ENCODE measurements around the gene SAFB2.

The SAFB2 gene

DNA sequence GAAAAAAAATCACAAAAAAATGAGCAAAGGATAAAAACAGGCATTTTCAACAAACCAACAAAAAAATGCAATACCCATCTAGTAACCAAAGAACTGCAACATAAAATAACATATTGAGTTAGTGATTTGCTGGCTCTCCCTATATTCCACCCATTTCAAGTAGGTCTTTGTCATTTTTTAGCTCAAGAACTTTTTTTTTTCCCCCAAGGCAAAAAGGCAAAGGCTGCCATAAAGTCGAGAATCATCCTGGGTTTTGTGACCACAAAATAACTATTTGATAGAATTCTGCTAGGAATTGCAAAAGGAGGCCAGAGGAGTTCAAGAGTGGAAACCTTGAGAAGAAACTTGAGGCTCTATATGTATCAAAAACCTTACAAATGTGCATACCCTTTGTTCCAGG is 5.5 kb downstream of the SAFB2 start:
- ChIA-PET CTCF (interaction anchor here (0.5 kb wide), 1 partner anchor 94 kb away, joined by 4 read pairs; no protein-coding TSS in a partner anchor), POLR2A (no interaction called here)
- H3K27ac ChIP-seq (ENCODE audit: extremely low read depth, low read depth, low read length) = no peak overlapping the region
- H3K4me1 ChIP-seq (ENCODE audit: control insufficient read depth, insufficient read depth, low read length) = peaks cover 6% of the 10 kb centered on the region
- TF ChIP-seq, protein P1, sequence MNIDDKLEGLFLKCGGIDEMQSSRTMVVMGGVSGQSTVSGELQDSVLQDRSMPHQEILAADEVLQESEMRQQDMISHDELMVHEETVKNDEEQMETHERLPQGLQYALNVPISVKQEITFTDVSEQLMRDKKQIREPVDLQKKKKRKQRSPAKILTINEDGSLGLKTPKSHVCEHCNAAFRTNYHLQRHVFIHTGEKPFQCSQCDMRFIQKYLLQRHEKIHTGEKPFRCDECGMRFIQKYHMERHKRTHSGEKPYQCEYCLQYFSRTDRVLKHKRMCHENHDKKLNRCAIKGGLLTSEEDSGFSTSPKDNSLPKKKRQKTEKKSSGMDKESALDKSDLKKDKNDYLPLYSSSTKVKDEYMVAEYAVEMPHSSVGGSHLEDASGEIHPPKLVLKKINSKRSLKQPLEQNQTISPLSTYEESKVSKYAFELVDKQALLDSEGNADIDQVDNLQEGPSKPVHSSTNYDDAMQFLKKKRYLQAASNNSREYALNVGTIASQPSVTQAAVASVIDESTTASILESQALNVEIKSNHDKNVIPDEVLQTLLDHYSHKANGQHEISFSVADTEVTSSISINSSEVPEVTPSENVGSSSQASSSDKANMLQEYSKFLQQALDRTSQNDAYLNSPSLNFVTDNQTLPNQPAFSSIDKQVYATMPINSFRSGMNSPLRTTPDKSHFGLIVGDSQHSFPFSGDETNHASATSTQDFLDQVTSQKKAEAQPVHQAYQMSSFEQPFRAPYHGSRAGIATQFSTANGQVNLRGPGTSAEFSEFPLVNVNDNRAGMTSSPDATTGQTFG (tag by site-specific recombination; IDR thresholded peaks at IDR 0.05; ENCODE audit: borderline replicate concordance) = no peak
- no peak for TF ChIP-seq HOXD13 (CRISPR knock-in tag; IDR thresholded peaks at IDR 0.05; ENCODE audit: borderline replicate concordance)
- TF ChIP-seq, protein P2, sequence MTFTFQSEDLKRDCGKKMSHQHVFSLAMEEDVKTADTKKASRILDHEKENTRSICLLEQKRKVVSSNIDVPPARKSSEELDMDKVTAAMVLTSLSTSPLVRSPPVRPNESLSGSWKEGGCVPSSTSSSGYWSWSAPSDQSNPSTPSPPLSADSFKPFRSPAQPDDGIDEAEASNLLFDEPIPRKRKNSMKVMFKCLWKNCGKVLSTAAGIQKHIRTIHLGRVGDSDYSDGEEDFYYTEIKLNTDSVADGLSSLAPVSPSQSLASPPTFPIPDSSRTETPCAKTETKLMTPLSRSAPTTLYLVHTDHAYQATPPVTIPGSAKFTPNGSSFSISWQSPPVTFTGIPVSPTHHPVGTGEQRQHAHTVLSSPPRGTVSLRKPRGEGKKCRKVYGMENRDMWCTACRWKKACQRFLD (tag by site-specific recombination; IDR thresholded peaks at IDR 0.05) = no peak
- TF ChIP-seq ZSCAN23 (tag by site-specific recombination; IDR thresholded peaks at IDR 0.05) = no peak
- TF ChIP-seq, protein P3, sequence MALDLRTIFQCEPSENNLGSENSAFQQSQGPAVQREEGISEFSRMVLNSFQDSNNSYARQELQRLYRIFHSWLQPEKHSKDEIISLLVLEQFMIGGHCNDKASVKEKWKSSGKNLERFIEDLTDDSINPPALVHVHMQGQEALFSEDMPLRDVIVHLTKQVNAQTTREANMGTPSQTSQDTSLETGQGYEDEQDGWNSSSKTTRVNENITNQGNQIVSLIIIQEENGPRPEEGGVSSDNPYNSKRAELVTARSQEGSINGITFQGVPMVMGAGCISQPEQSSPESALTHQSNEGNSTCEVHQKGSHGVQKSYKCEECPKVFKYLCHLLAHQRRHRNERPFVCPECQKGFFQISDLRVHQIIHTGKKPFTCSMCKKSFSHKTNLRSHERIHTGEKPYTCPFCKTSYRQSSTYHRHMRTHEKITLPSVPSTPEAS (tag by site-specific recombination; IDR thresholded peaks at IDR 0.05) = no peak
- no peak for TF ChIP-seq YY2 (tag by site-specific recombination; IDR thresholded peaks at IDR 0.05)
- H3K4me3 ChIP-seq (ENCODE audit: low read depth, low read length) = no peak overlapping the region
- no peaks in the 10 kb centered on the region for H3K9me3 ChIP-seq (ENCODE audit: control insufficient read depth, insufficient read depth, low read depth, low read length)
- H3K36me3 ChIP-seq (ENCODE audit: control insufficient read depth in 2 of 2, insufficient read depth in 1 of 2, low read length in 2 of 2) = peaks cover 56 to 93% of the 10 kb centered on the region in 2 experiments

DNA sequence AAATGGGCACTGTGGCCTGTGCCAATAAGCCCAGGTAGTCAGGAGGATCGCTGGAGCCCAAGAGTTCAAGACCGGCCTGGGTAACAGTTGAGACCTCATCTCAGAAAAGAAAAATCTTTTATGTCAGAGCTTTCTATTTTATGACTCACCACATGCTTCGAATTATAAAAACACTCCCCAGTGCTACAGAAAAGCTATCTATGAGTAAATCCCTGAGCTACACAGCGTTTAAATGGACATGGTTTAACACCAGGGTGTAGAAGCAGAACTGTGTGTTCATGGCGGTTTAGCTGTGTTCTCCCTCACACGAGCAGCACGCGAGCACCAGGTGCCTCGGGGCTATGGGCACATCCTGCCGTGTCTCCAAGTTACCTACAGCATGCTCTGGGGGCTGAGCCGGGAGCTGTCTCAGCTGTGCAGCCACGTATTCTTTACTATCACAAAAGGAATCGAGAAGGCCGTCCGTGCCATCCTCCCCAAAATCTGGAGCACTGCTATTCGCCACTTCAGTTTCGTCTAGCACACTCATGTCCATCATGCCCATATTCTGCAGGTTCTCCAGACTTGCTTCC is 6.7 kb downstream of the SAFB2 start:
- peaks cover 3% of the 10 kb centered on the region; the same call in 1 of the 2 replicates for H3K4me1 ChIP-seq (ENCODE audit: control insufficient read depth, insufficient read depth, low read length)
- H3K27ac ChIP-seq (ENCODE audit: extremely low read depth, low read depth, low read length) = no peak overlapping the region
- TF ChIP-seq ZNF623 (tag by site-specific recombination; IDR thresholded peaks at IDR 0.05) = no peak
- TF ChIP-seq ZNF510 (tag by site-specific recombination; IDR thresholded peaks at IDR 0.05; ENCODE audit: insufficient replicate concordance) = no peak
- H3K9me3 ChIP-seq (ENCODE audit: control insufficient read depth, insufficient read depth, low read depth, low read length) = no peaks in the 10 kb centered on the region
- H3K4me3 ChIP-seq (ENCODE audit: low read depth, low read length) = no peak overlapping the region
- peaks cover 57 to 93% of the 10 kb centered on the region in 2 experiments for H3K36me3 ChIP-seq (ENCODE audit: control insufficient read depth in 2 of 2, insufficient read depth in 1 of 2, low read length in 2 of 2)
- POLR2A ChIA-PET = no interaction called here
- CTCF ChIA-PET = interaction anchor here (1.2 kb wide), 1 partner anchor 74 kb away, joined by 3 read pairs; the partner anchor contains the start of gene RPL36

DNA sequence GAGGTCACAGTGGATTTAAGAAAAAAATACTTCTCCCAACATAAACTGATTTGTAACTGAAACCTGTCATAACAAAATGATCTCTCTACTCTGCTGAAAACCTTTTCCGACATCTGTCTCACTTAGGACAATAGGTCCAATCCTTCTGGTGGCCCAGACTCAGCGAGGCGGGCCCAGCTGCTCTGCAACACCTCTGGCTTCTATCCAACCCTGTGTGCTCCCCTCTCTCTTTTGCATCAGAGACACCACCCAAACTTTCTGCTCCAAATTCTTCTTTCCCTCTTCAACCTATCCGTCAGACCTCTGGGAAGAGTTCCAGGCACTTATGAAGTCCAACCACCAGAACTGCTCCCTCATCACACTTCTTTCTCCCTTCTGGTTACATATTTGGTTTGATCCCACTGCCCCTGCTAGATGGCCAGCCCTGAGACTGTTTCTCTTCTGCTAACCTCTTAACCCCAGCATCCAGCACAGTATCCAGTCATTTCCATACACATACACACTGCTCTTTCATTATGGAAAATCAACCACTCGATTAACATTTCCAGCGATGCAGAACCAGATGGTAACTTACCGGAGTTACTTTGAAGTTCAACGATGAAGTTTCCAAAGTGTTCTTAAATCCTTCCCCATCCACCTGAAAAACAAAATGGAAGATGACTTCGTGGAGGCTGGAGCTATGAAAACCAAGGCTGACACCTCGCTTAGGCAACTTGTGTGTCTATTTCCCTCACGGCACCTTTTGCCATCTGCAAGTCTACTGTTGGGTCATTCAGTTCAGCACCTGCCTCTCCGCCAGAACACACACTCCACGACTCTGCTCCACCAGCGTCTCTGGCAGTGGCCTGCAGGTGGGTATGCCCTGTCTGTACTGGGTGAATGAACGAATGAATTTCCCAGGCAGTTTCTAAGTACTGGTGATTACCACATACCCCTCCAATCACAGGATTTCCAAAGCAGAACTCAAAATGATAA is 9.4 kb downstream of the SAFB2 start:
- H3K4me3 ChIP-seq (ENCODE audit: low read depth, low read length) = no peak overlapping the region
- no peaks in the 10 kb centered on the region for H3K9me3 ChIP-seq (ENCODE audit: control insufficient read depth, insufficient read depth, low read depth, low read length)
- POLR2A ChIA-PET = interaction anchor here (1.4 kb wide), 1 partner anchor 9 kb away, joined by 4 read pairs; the partner anchor contains the start of genes SAFB and SAFB2
- no peak overlapping the region for H3K27ac ChIP-seq (ENCODE audit: extremely low read depth, low read depth, low read length)
- CTCF ChIA-PET = interaction anchor here (0.6 to 0.7 kb wide), 2 partner anchors 181 to 236 kb away, joined by 3 to 5 read pairs; no protein-coding TSS in a partner anchor
- H3K4me1 ChIP-seq (ENCODE audit: control insufficient read depth, insufficient read depth, low read length) = no peaks in the 10 kb centered on the region
- TF ChIP-seq, protein P4, sequence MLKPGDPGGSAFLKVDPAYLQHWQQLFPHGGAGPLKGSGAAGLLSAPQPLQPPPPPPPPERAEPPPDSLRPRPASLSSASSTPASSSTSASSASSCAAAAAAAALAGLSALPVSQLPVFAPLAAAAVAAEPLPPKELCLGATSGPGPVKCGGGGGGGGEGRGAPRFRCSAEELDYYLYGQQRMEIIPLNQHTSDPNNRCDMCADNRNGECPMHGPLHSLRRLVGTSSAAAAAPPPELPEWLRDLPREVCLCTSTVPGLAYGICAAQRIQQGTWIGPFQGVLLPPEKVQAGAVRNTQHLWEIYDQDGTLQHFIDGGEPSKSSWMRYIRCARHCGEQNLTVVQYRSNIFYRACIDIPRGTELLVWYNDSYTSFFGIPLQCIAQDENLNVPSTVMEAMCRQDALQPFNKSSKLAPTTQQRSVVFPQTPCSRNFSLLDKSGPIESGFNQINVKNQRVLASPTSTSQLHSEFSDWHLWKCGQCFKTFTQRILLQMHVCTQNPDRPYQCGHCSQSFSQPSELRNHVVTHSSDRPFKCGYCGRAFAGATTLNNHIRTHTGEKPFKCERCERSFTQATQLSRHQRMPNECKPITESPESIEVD (tag by site-specific recombination; IDR thresholded peaks at IDR 0.05) = no peak
- TF ChIP-seq HOXC10 (CRISPR knock-in tag; IDR thresholded peaks at IDR 0.05) = no peak
- TF ChIP-seq, protein P5, sequence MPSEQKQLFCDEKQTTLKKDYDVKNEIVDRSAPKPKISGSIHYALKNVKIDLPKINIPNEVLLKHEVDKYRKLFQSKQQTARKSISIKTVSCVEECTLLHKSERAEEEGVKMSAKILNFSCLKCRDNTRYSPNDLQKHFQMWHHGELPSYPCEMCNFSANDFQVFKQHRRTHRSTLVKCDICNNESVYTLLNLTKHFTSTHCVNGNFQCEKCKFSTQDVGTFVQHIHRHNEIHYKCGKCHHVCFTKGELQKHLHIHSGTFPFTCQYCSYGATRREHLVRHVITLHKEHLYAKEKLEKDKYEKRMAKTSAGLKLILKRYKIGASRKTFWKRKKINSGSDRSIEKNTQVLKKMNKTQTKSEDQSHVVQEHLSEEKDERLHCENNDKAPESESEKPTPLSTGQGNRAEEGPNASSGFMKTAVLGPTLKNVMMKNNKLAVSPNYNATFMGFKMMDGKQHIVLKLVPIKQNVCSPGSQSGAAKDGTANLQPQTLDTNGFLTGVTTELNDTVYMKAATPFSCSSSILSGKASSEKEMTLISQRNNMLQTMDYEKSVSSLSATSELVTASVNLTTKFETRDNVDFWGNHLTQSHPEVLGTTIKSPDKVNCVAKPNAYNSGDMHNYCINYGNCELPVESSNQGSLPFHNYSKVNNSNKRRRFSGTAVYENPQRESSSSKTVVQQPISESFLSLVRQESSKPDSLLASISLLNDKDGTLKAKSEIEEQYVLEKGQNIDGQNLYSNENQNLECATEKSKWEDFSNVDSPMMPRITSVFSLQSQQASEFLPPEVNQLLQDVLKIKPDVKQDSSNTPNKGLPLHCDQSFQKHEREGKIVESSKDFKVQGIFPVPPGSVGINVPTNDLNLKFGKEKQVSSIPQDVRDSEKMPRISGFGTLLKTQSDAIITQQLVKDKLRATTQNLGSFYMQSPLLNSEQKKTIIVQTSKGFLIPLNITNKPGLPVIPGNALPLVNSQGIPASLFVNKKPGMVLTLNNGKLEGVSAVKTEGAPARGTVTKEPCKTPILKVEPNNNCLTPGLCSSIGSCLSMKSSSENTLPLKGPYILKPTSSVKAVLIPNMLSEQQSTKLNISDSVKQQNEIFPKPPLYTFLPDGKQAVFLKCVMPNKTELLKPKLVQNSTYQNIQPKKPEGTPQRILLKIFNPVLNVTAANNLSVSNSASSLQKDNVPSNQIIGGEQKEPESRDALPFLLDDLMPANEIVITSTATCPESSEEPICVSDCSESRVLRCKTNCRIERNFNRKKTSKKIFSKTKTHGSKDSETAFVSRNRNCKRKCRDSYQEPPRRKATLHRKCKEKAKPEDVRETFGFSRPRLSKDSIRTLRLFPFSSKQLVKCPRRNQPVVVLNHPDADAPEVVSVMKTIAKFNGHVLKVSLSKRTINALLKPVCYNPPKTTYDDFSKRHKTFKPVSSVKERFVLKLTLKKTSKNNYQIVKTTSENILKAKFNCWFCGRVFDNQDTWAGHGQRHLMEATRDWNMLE (tag by site-specific recombination; conservative IDR thresholded peaks at IDR 0.05; ENCODE audit: low read depth) = no peak
- TF ChIP-seq, protein P6, sequence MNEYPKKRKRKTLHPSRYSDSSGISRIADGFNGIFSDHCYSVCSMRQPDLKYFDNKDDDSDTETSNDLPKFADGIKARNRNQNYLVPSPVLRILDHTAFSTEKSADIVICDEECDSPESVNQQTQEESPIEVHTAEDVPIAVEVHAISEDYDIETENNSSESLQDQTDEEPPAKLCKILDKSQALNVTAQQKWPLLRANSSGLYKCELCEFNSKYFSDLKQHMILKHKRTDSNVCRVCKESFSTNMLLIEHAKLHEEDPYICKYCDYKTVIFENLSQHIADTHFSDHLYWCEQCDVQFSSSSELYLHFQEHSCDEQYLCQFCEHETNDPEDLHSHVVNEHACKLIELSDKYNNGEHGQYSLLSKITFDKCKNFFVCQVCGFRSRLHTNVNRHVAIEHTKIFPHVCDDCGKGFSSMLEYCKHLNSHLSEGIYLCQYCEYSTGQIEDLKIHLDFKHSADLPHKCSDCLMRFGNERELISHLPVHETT (tag by site-specific recombination; IDR thresholded peaks at IDR 0.05) = no peak
- peaks cover 71 to 93% of the 10 kb centered on the region in 2 experiments for H3K36me3 ChIP-seq (ENCODE audit: control insufficient read depth in 2 of 2, insufficient read depth in 1 of 2, low read length in 2 of 2)
